HCT116 (cell line): ENCODE results near the gene TEX264. TPM values are rescaled to one million over a fixed set of nuclear protein-coding genes. Genes with fewer than 3 reads are reported as not detected.

Source experiments
- ATAC-seq: fragments of 200-7000 bp; cut with Tn5 transposase; 2 replicates; pipeline ENCODE4 v1.9.1; 2020; ENCODE audit warnings: mild to moderate bottlenecking, moderate library complexity
- BruUV-seq: library from RNA; stranded (reverse); fragments of 400-500 nt; replicated peaks from 2 replicates; lab custom pipeline; 2021; lab: Mats Ljungman, UMichigan
- CTCF ChIA-PET: fragments of 300-600 bp; sonication (Branson Sonifier 250); formaldehyde crosslinking; loops from one replicate; lab custom pipeline; 2021; ENCODE audit warnings: antibody characterized with exemption; lab: Charles Lee
- POLR2A ChIA-PET: fragments of 300-600, 350-600 bp; sonication (Branson Sonifier 250); formaldehyde crosslinking; loops from one replicate; lab custom pipeline; 2021; ENCODE audit warnings: antibody characterized with exemption; lab: Charles Lee
- RAD21 ChIA-PET, 2 experiments: fragments of 300-600 bp; sonication (Branson Sonifier 250); formaldehyde crosslinking; loops; one replicate each; lab custom pipeline; 2023; ENCODE audit warnings: low total read pairs in 2 of 2; ENCODE audit not compliant: uncharacterized antibody in 2 of 2, unreplicated experiment in 2 of 2, low non-redundant PET in 1 of 2; lab: Charles Lee
- DNase-seq: peaks from one replicate; pipeline ENCODE4 v3.0.0-alpha.2; 2010; ENCODE audit warnings: low read depth, low spot score
- H2AFZ ChIP-seq: fragments of 200-600 bp; shearing (Covaris generic), sonication (generic); 2 replicates; pipeline ENCODE4 v1.6.1; 2017; ENCODE audit warnings: low read depth, mixed run types, mixed read lengths, antibody characterized with exemption, low read length; ENCODE audit not compliant: poor library complexity, severe bottlenecking
- H3K27ac ChIP-seq: 2 replicates; pipeline ENCODE4 v1.5.1; 2012; ENCODE audit warnings: low read depth, low read length
- H3K27me3 ChIP-seq: fragments of 200-600 bp; sonication (generic); 2 replicates; pipeline ENCODE4 v1.6.1; 2016; ENCODE audit warnings: mixed run types, low read length, mixed read lengths; ENCODE audit not compliant: insufficient read depth
- H3K36me3 ChIP-seq, 2 experiments: fragments of 200-500 bp in 1 of 2; fragments of 200-600 bp in 1 of 2; sonication (Bioruptor generic) in 1 of 2; sonication (generic) in 1 of 2; 2 replicates each; pipeline versions ENCODE4 v1.5.1 to v1.6.1; 2014 to 2016; ENCODE audit warnings: low read length in 2 of 2, inconsistent platforms in 1 of 2, mixed read lengths in 1 of 2, mixed run types in 1 of 2; ENCODE audit not compliant: insufficient read depth in 2 of 2, control insufficient read depth in 1 of 2
- H3K4me1 ChIP-seq, 2 experiments: fragments of 200-600 bp in 1 of 2; sonication (generic) in 1 of 2; 2 replicates each; pipeline versions ENCODE4 v1.5.1 to v1.6.1; 2012 to 2017; ENCODE audit warnings: low read length in 2 of 2, inconsistent platforms in 1 of 2, mild to moderate bottlenecking in 1 of 2, mixed read lengths in 1 of 2, mixed run types in 1 of 2, moderate library complexity in 1 of 2; ENCODE audit not compliant: insufficient read depth in 2 of 2, control insufficient read depth in 1 of 2
- H3K4me2 ChIP-seq: fragments of 200-600 bp; sonication (generic); 2 replicates; pipeline ENCODE4 v1.6.1; 2017; ENCODE audit warnings: mixed run types, low read length, mixed read lengths
- H3K4me3 ChIP-seq, 2 experiments: fragments of 200-600 bp in 1 of 2; sonication (generic) in 1 of 2; replicated peaks in 1 of 2; 2 replicates each; pipeline ENCODE4 v1.5.1; 2011 to 2016; ENCODE audit warnings: low read length in 2 of 2, control low read depth in 1 of 2, low read depth in 1 of 2, mild to moderate bottlenecking in 1 of 2, mixed read lengths in 1 of 2, mixed run types in 1 of 2
- H3K79me2 ChIP-seq: fragments of 200-600 bp; sonication (generic); 2 replicates; pipeline ENCODE4 v1.6.1; 2017; ENCODE audit warnings: mild to moderate bottlenecking, mixed run types, low read length, moderate library complexity, mixed read lengths; ENCODE audit not compliant: insufficient read depth
- H3K9ac ChIP-seq: fragments of 200-600 bp; sonication (generic); 2 replicates; pipeline ENCODE4 v1.6.1; 2016; ENCODE audit warnings: low read length, mixed read lengths
- H3K9me2 ChIP-seq: fragments of 200-600 bp; sonication (generic), shearing (Covaris generic); 2 replicates; pipeline ENCODE4 v1.6.1; 2017; ENCODE audit warnings: mixed run types, mild to moderate bottlenecking, moderate library complexity; ENCODE audit not compliant: insufficient read depth
- H3K9me3 ChIP-seq, 2 experiments: fragments of 200-500 bp in 1 of 2; fragments of 200-600 bp in 1 of 2; sonication (Bioruptor generic) in 1 of 2; sonication (generic) in 1 of 2; 2 replicates each; pipeline ENCODE4 v1.6.1; 2014 to 2017; ENCODE audit warnings: low read length in 2 of 2, mixed read lengths in 2 of 2, inconsistent platforms in 1 of 2, low read depth in 1 of 2, mild to moderate bottlenecking in 1 of 2, mixed run types in 1 of 2, moderate library complexity in 1 of 2; ENCODE audit not compliant: control insufficient read depth in 1 of 2, insufficient read depth in 1 of 2
- H4K20me1 ChIP-seq: fragments of 200-600 bp; sonication (generic), shearing (Covaris generic); 2 replicates; pipeline ENCODE4 v1.6.1; 2017; ENCODE audit warnings: mixed run types, mild to moderate bottlenecking, moderate library complexity; ENCODE audit not compliant: insufficient read depth
- CTCF ChIP-seq, 3 experiments: fragments of 200-600 bp in 1 of 3; sonication (generic) in 1 of 3; IDR thresholded peaks in 2 of 3; conservative IDR thresholded peaks in 1 of 3; 2 replicates each; pipeline ENCODE4 v1.5.1; 2012 to 2017; ENCODE audit warnings: low read depth in 2 of 3, low read length in 2 of 3, antibody characterized with exemption in 1 of 3, borderline replicate concordance in 1 of 3, control low read depth in 1 of 3, mild to moderate bottlenecking in 1 of 3, mixed read lengths in 1 of 3, mixed run types in 1 of 3, moderate library complexity in 1 of 3; ENCODE audit not compliant: insufficient read depth in 1 of 3
- EZH2 ChIP-seq: fragments of 200-600 bp; sonication (generic); IDR thresholded peaks from 2 replicates; pipeline ENCODE4 v1.6.1; 2017; ENCODE audit warnings: antibody characterized with exemption, mixed run types
- EZH2phosphoT487 ChIP-seq: fragments of 200-600 bp; IDR thresholded peaks from 2 replicates; pipeline ENCODE4 v1.6.1; 2018; ENCODE audit warnings: antibody characterized with exemption, borderline replicate concordance
- POLR2A ChIP-seq: IDR thresholded peaks from 2 replicates; pipeline ENCODE4 v1.7.0; 2011; ENCODE audit warnings: borderline replicate concordance; ENCODE audit not compliant: insufficient read depth, insufficient read length; ENCODE audit errors: extremely low read depth
- RAD21 ChIP-seq: IDR thresholded peaks from 2 replicates; pipeline ENCODE4 v1.6.1; 2012; ENCODE audit warnings: low read depth, mild to moderate bottlenecking
- YY1 ChIP-seq: IDR thresholded peaks from 2 replicates; pipeline ENCODE4 v1.6.1; 2011; ENCODE audit warnings: low read length, low read depth, moderate library complexity, mild to moderate bottlenecking; ENCODE audit not compliant: insufficient replicate concordance; ENCODE audit errors: extremely low read depth
- ZFX ChIP-seq: fragments of 450-650 bp; IDR thresholded peaks from 2 replicates; pipeline ENCODE4 v1.6.1; 2017
- intact Hi-C: fragments of 100-400 bp; cut with micrococcal nuclease; formaldehyde crosslinking; loops from 2 replicates; pipeline ENCODE4 v1.10.0; 2022
- total RNA-seq: library from RNA; stranded (reverse); gene quantifications from one replicate; pipeline ENCODE4 v1.2.1, GENCODE V29; 2021; ENCODE audit not compliant: unreplicated experiment

The TEX264 gene
- total RNA-seq, 1 experiment from 2014 or later, result 36.0 TPM

GRCh38 chr3:51676102-51676640 lies 5.1 kb downstream of the TEX264 start (continued):
- TF ChIP-seq CTCF (IDR thresholded peaks at IDR 0.05 in 2 of 3, conservative IDR thresholded peaks at IDR 0.05 in 1 of 3; ENCODE audit: borderline replicate concordance in 1 of 3, insufficient read depth in 1 of 3, low read depth in 2 of 3, low read length in 2 of 3), result no peak
- TF ChIP-seq YY1, result no peak

GRCh38 chr3:51677358-51677757 lies 6.3 kb downstream of the TEX264 start:
- H3K4me3 ChIP-seq, result no peak overlapping the region
- CTCF ChIA-PET, result no interaction called here
- DNase-seq, result no peak
- no TSS peak for BruUV-seq
- H3K9me2 ChIP-seq, result no peaks in the 10 kb centered on the region
- RAD21 ChIA-PET, result no interaction called here
- no peak overlapping the region for H3K4me2 ChIP-seq
- H3K9ac ChIP-seq, result no peak overlapping the region
- POLR2A ChIA-PET, result interaction anchor here (0.5 kb wide), 1 partner anchor 171 kb away, joined by 3 read pairs; no protein-coding TSS in a partner anchor
- no peak overlapping the region for H3K27ac ChIP-seq
- no peaks in the 10 kb centered on the region for H3K27me3 ChIP-seq
- H3K4me1 ChIP-seq, result peaks cover 7 to 29% of the 10 kb centered on the region in 2 experiments
- H3K36me3 ChIP-seq, result peaks cover 0 to 7% of the 10 kb centered on the region in 2 experiments; a peak in 1 of 4 replicates
- intact Hi-C loops, result no loop called here
- H3K79me2 ChIP-seq, result no peaks in the 10 kb centered on the region
- TF ChIP-seq POLR2A (no peak), EZH2phosphoT487 (no peak), EZH2 (no peak), ZFX (no peak), CTCF (IDR thresholded peaks at IDR 0.05 in 2 of 3, conservative IDR thresholded peaks at IDR 0.05 in 1 of 3; ENCODE audit: borderline replicate concordance in 1 of 3, insufficient read depth in 1 of 3, low read depth in 2 of 3, low read length in 2 of 3) (no peak), RAD21 (no peak)
- TF ChIP-seq, all 23 proteins: peak for 0
- no peak for ATAC-seq
- Histone ChIP-seq H4K20me1 (no peaks in the 10 kb centered on the region), H3K9me3 (no peaks in the 10 kb centered on the region), H2AFZ (no peak overlapping the region)
